GM12878 (cell line): ENCODE results near the gene ADAM10. TPM values are rescaled to one million over a fixed set of nuclear protein-coding genes. Genes with fewer than 3 reads are reported as not detected.

Source experiments
- ATAC-seq: fragments of 200-7000 bp; cut with Tn5 transposase; 3 replicates; pipeline ENCODE4 v1.9.1; 2020; ENCODE audit warnings: mild to moderate bottlenecking, moderate library complexity
- BruUV-seq: library from RNA; stranded (reverse); fragments of 400-500 nt; replicated peaks from 2 replicates; lab custom pipeline; 2021; lab: Mats Ljungman, UMichigan
- CTCF ChIA-PET: fragments of 300-600 bp; sonication (Branson Sonifier 250); formaldehyde crosslinking; extraction: SDS; loops from one replicate; lab custom pipeline; 2021; ENCODE audit warnings: inconsistent platforms; lab: Yijun Ruan, JAX
- POLR2A ChIA-PET: fragments of 350-600 bp; formaldehyde crosslinking; extraction: SDS; loops from one replicate; lab custom pipeline; 2021; ENCODE audit warnings: inconsistent platforms; lab: Charles Lee
- RAD21 ChIA-PET: fragments of 300-600 bp; sonication (Branson Sonifier 250); formaldehyde crosslinking; loops from one replicate; lab custom pipeline; 2023; ENCODE audit warnings: antibody characterized with exemption; ENCODE audit not compliant: unreplicated experiment; lab: Charles Lee
- SMC1A ChIA-PET: fragments of 300-600 bp; sonication (Branson Sonifier 250); formaldehyde crosslinking; loops from one replicate; lab custom pipeline; 2023; ENCODE audit not compliant: unreplicated experiment, uncharacterized antibody; lab: Charles Lee
- DNase-seq: peaks from one replicate; pipeline ENCODE4 v3.0.0-alpha.2; 2011; ENCODE audit warnings: low read depth, low spot score
- FAIRE-seq: peaks from 3 replicates; lab custom pipeline; 2011; peaks lifted over from hg19 to GRCh38; lab: Jason Lieb, UNC
- H2AFZ ChIP-seq: 2 replicates; pipeline ENCODE4 v1.6.0; 2011; ENCODE audit warnings: low read depth, low read length, control low read depth; ENCODE audit not compliant: control insufficient read depth
- H3K27ac ChIP-seq: 2 replicates; pipeline ENCODE4 v1.5.1; 2011; ENCODE audit warnings: control low read depth; ENCODE audit not compliant: control insufficient read depth, insufficient read depth
- H3K27me3 ChIP-seq, 2 experiments: replicated peaks in 1 of 2; 2 replicates each; pipeline versions ENCODE4 v1.6.0 to v1.6.1; 2011; ENCODE audit warnings: low read length in 1 of 2; ENCODE audit not compliant: control insufficient read depth in 2 of 2, insufficient read depth in 2 of 2
- H3K36me3 ChIP-seq, 2 experiments: 2 replicates each; pipeline ENCODE4 v1.5.1; 2011; ENCODE audit warnings: low read length in 1 of 2; ENCODE audit not compliant: control insufficient read depth in 2 of 2, insufficient read depth in 2 of 2
- H3K4me1 ChIP-seq: 2 replicates; pipeline ENCODE4 v1.6.1; 2011; ENCODE audit warnings: mild to moderate bottlenecking, low read length, moderate library complexity, mixed read lengths; ENCODE audit not compliant: control insufficient read depth, insufficient read depth
- H3K4me2 ChIP-seq: 2 replicates; pipeline ENCODE4 v1.6.0; 2011; ENCODE audit warnings: control low read depth; ENCODE audit not compliant: control insufficient read depth, insufficient read depth
- H3K4me3 ChIP-seq: fragments of 200-600 bp; sonication (generic); 2 replicates; pipeline ENCODE4 v1.5.1; 2016
- H3K79me2 ChIP-seq: 2 replicates; pipeline ENCODE4 v1.6.0; 2011; ENCODE audit warnings: low read length; ENCODE audit not compliant: control insufficient read depth, insufficient read depth
- H3K9ac ChIP-seq: 2 replicates; pipeline ENCODE4 v1.8.0; 2011; ENCODE audit warnings: low read length, control low read depth, mixed read lengths; ENCODE audit not compliant: control insufficient read depth, insufficient read depth
- H3K9me3 ChIP-seq: replicated peaks from 3 replicates; pipeline ENCODE4 v1.5.1; 2011; ENCODE audit warnings: mild to moderate bottlenecking, low read length; ENCODE audit not compliant: control insufficient read depth, insufficient read depth
- H4K20me1 ChIP-seq: 2 replicates; pipeline ENCODE4 v1.6.0; 2011; ENCODE audit not compliant: control insufficient read depth, insufficient read depth
- CREM ChIP-seq: IDR thresholded peaks from 2 replicates; pipeline ENCODE4 v1.6.1; 2014; ENCODE audit warnings: antibody characterized with exemption, low read depth
- CTCF ChIP-seq, 3 experiments: IDR thresholded peaks in 2 of 3; conservative IDR thresholded peaks in 1 of 3; 2 replicates each; pipeline ENCODE4 v1.5.1; 2011; ENCODE audit warnings: low read depth in 3 of 3, low read length in 3 of 3, mild to moderate bottlenecking in 3 of 3, control low read depth in 2 of 3, moderate library complexity in 2 of 3, inconsistent platforms in 1 of 3, mixed read lengths in 1 of 3; ENCODE audit not compliant: control insufficient read depth in 2 of 3, insufficient read depth in 1 of 3; ENCODE audit errors: extremely low read depth in 1 of 3
- NR2C2 ChIP-seq: IDR thresholded peaks from 2 replicates; pipeline ENCODE4 v1.6.1; 2011; ENCODE audit warnings: borderline replicate concordance, low read depth; ENCODE audit not compliant: control insufficient read depth, insufficient read length
- NRF1 ChIP-seq: conservative IDR thresholded peaks from 2 replicates; pipeline ENCODE4 v1.6.1; 2011; ENCODE audit warnings: mild to moderate bottlenecking, low read depth, low read length, improper control_type of control experiment
- SIX5 ChIP-seq: IDR thresholded peaks from 2 replicates; pipeline ENCODE4 v1.6.1; 2011; ENCODE audit warnings: mild to moderate bottlenecking, low read depth, low read length, moderate library complexity; ENCODE audit not compliant: severe bottlenecking
- ZNF207 ChIP-seq: fragments of 450-650 bp; IDR thresholded peaks from 2 replicates; pipeline ENCODE4 v1.6.1; 2014; ENCODE audit warnings: antibody characterized with exemption, mild to moderate bottlenecking, borderline replicate concordance
- WGBS: methylation state at CpG from one replicate; pipeline ENCODE4 v1.1.6; 2016; ENCODE audit warnings: low lambda C conversion rate; ENCODE audit not compliant: insufficient replicate concordance, insufficient coverage; ENCODE audit errors: missing lambda C conversion rate; 5-methylcytosine and 5-hydroxymethylcytosine counted together
- in situ Hi-C: fragments of 300-500 bp; cut with MboI; formaldehyde crosslinking; loops from 9 replicates; pipeline ENCODE4 v1.14.3; 2018; ENCODE audit warnings: mixed read lengths
- intact Hi-C: fragments of 100-400 bp; cut with micrococcal nuclease; formaldehyde crosslinking; loops from one replicate; pipeline ENCODE4 v1.14.2; 2022; ENCODE audit not compliant: unreplicated experiment
- polyA plus RNA-seq, 11 experiments: library from polyadenylated mRNA; depleted of rRNA in 4 of 11; unstranded in 6 of 11; stranded (reverse) in 5 of 11; fragments of >200 nt; fragmentation: Nextera tagmentation in 4 of 11; fragmentation: Illumina TruSeq in 1 of 11; extraction: Ambion mirVana in 4 of 11; extraction: Trizol in 1 of 11; gene quantifications; 1 replicate in 1 of 11; 2 replicates in 10 of 11; pipeline versions ENCODE4 v1.2.1 to v1.2.3, GENCODE V29; 2011 to 2016; ENCODE audit warnings: inconsistent platforms in 2 of 11, missing spikeins in 2 of 11, low read depth in 1 of 11
- total RNA-seq, 4 experiments: library from RNA; depleted of rRNA in 3 of 4; stranded (reverse); fragments of >200 nt in 3 of 4; fragmentation: Illumina TruSeq in 1 of 4; extraction: Trizol in 1 of 4; gene quantifications; 2 replicates each; pipeline versions ENCODE4 v1.2.1 to v1.2.3, GENCODE V29; 2013 to 2021
- TF ChIP-seq, protein P1 (sequence below): fragments of 450-650 bp; IDR thresholded peaks from 2 replicates; pipeline ENCODE4 v1.6.1; 2014; ENCODE audit warnings: mild to moderate bottlenecking

ADAM10 gene
- total and polyA plus RNA-seq, 10 of the 15 experiments (the other 5 are each of a cell fraction or from before 2014, with no cell fraction given) = 10.0 to 88.9 (median 51.7) TPM

DNA sequence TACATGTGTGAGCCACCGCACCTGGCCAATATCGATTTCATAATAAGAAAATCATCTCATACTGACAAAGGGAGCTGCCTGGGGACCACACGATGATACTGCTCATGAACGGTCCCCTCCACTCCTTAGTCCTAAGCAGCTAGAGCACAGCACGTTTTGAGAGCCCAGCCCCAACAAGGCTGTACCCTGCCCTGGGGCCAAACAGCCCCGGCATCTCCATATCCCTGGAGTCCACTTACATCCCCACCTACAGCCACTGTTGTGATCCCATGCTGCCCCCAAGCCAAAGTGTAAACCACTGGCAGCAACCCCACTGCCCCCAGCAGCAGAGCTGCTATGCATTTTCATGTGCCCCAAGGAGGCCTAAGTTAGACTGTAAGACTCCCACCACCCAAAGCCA lies 52.8 kb downstream of the ADAM10 start:
- Histone ChIP-seq H3K79me2 (peaks cover 35% of the 10 kb centered on the region), H3K27me3 (no peaks in the 10 kb centered on the region), H4K20me1 (no peaks in the 10 kb centered on the region), H3K4me1 (peaks cover 4% of the 10 kb centered on the region), H3K4me2 (no peak overlapping the region), H3K9ac (no peak overlapping the region), H3K9me3 (peaks cover 15% of the 10 kb centered on the region), H3K27ac (no peak overlapping the region), H3K36me3 (peaks cover 0 to 11% of the 10 kb centered on the region in 2 experiments), H2AFZ (no peak overlapping the region), H3K4me3 (no peak overlapping the region)
- intact Hi-C loops (no loop called here), in situ Hi-C loops (no loop called here)
- no peak for FAIRE-seq
- BruUV-seq = no TSS peak
- WGBS = 98% methylated on average over 6 of the region's 6 CpGs
- ChIA-PET CTCF (no interaction called here), POLR2A (interaction anchor here (0.9 kb wide), 1 partner anchor 28 kb away, joined by 3 read pairs; no protein-coding TSS in a partner anchor), SMC1A (no interaction called here), RAD21 (interaction anchor here (0.9 kb wide), 1 partner anchor 30 kb away, joined by 3 read pairs; no protein-coding TSS in a partner anchor)
- no peak for ATAC-seq
- DNase-seq = no peak
- no peak for TF ChIP-seq NRF1
- TF ChIP-seq ZNF207 = no peak
- TF ChIP-seq NR2C2 = no peak
- TF ChIP-seq, protein P1, sequence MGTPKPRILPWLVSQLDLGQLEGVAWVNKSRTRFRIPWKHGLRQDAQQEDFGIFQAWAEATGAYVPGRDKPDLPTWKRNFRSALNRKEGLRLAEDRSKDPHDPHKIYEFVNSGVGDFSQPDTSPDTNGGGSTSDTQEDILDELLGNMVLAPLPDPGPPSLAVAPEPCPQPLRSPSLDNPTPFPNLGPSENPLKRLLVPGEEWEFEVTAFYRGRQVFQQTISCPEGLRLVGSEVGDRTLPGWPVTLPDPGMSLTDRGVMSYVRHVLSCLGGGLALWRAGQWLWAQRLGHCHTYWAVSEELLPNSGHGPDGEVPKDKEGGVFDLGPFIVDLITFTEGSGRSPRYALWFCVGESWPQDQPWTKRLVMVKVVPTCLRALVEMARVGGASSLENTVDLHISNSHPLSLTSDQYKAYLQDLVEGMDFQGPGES = no peak
- TF ChIP-seq CTCF (IDR thresholded peaks at IDR 0.05 in 2 of 3, conservative IDR thresholded peaks at IDR 0.05 in 1 of 3; ENCODE audit: control insufficient read depth in 2 of 3, extremely low read depth in 1 of 3, insufficient read depth in 1 of 3, low read depth in 3 of 3, low read length in 3 of 3) = no peak
- no peak for TF ChIP-seq CREM
- TF ChIP-seq SIX5 = no peak
